HG02885 (cell line): ENCODE data around the gene GPR4.

Experiments
- ATAC-seq: cut with Tn5 transposase; IDR thresholded peaks from one replicate; pipeline ENCODE4 v1.9.1; 2021; ENCODE audit warnings: mild to moderate bottlenecking; ENCODE audit not compliant: unreplicated experiment, poor library complexity

GPR4 gene

DNA sequence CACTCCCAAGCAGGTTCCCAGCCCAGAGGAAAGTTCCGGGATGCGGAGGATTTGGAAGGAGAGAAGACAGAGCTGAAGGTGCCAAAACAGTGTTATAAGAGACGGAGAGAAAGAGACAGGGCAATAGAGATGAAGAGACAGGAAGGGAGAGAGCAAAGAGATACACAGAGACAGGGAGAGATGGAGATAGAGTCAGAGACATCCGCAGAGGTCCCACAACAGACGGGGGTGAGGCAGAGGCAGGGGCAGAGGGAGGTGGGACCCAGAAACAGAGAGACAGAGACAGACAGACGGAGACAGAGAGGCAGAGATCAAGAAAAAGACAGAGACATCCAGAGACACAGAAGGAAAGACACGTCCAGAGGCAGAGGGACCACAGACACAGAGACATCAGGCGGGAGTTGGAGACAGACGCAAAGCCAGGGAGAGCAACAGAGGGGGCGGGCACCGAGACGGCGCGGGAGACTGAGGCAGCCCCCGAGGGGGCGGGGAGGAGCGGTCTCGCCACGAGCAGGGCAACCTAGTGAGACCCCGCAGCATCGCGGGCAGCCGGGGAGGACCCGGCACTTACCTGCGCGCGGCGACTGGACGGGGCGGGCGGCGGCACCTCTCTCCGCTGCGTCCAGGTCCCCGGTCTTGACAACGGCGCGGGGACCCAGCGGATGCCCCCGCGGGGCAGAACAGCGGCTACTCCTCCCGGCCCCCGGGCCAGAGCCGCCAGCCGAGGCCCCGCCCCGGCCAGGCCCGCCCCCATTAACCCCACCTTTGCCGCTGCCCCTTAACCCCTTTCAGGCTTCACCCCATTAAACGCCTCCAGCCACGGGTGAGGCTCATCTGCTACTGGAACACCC lies at the start of gene GPR4:
Gene GPR4, minus strand, starts transcription at position 689 of the 851 bp plus-strand sequence. CDS start 10,346 bp downstream, outside the sequence.
- no peak for ATAC-seq

DNA sequence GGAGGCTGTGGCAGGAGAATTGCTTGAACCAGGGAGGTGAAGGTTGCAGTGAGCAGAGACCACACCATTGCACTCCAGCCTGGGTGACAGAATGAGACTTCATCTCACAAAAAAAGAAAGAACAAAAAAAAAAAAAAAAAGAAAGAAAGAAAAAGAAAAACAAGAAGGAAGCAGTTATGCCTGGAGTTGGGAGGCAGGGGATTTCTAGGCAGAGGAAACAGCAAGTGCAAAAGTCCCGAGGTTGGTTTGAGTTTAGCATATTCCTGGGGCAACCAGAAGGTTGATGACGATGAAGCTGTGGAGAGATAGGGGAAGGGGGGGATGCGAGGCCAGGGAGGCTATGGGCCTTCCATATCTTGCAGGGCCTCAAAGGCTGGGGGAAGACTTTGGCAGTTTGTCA lies 48.7 kb upstream of the GPR4 start:
- no peak for ATAC-seq

DNA sequence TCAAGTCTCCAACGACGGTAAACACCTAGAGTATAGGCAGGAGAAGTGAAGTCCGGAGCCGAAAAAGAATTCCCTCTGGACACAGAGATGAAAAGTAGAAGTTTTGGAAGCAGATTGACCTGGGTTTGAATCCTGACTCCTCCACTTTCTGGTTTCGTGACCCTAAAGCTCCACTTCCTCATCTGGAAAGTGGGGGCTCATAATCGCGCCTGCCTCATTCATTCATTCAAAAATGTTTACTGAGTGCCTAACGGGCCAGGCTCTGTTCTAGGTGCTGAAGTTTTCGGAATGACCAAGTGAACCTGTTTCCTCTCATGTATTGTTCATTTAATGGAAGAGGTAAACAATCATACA lies 44.3 kb upstream of the GPR4 start:
- no peak for ATAC-seq

DNA sequence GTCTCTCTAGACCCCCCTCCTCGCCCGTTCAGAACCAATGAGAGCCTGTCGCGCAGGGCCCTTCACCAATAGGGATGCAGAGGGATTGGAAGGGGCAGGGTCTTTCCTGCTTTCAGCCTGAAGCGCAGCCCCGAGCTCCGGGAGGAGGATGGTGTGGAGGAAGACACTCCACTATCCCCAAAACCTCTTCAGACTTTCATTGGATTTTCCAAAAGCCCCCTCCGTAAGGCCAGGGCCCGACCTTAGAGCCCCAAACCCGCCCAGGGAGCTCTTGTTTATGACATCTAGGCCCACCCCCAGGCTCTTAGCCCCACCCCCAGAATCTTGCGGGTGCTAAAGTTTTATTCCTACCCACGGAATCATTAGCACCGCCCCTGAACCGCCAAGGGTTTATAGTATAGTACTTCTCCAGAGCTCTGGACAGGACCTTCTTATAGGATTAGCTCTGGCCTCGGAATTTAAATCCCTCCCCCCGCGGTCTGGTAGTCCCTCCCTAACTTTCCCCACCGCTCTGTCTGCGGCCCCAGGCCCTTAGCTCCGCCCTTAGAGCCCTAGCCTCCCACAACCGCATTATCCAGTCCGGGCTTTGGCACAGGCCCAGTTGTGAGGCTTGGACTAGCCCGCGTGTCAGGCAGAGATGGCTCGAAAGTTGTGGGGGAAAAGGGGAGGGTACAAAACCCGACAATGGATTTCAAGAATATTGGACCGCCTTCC lies 43.8 kb upstream of the GPR4 start:
- ATAC-seq = peak; percentile 42

DNA sequence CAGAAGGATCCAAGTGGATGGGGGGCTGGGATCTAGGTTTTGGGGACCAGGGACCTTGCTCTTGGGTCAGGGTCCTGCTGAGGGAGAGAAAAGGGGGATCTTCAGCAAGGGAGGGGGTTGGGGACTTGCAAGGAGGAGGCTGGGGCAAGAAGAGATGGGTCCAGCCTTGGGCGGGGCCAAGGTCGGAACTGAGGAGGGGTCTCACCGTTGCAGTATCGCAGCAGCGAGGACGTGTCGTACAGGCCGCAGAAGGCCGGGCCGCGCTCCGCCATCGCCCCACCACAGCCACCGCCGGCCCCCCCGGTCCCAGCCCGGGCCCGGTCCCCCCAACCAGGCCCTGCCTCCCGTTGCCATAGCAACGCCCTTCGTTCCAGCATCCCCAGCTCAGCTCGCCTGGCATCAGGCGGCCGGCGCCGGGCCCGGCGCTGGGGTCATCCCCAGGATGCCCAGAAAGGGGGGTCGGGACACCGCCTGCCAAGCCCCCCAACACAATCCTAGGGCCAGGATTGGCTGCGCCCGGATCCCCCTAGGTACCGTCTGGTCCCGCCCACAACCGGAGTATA lies 43.1 kb upstream of the GPR4 start:
- ATAC-seq = no peak

DNA sequence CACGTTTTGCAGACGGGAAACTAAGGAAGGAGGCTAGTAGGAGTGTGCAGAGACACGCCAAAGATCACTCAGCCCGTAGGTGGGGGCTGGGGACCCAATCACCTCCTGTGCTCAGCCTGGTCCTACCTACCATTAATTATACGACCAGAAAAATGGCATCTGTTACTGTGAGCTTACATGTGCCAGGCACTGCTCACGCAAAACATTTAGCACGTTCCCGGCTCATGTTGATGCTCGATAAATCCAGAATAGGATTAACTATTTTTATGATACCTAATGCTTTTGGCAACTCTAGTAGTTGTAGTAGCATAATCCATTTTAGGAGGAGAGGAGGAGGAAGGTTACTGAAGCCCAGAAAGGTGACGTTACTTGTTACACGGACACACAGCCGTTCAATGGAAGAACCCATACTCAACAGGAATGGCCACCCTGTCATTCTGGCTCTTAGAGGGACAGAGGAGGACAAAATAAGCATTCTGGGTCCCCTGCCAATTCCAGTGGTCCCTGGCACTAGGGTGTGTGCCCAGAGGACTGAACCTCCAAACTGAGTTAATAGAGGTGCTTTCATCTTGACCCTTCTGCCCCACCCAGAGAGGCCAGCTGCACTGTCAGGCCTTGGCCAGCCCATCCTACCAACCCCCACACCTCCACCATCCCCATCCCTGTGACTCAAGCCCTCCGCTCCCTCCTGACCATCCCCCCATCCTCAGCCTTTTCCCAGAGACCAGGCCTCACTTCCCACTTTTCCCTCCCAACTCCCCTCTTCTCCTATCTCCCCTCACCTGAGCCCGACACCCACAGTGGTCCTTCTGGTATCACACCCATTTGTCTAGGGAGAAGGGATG lies 42.1 kb upstream of the GPR4 start:
- no peak for ATAC-seq

DNA sequence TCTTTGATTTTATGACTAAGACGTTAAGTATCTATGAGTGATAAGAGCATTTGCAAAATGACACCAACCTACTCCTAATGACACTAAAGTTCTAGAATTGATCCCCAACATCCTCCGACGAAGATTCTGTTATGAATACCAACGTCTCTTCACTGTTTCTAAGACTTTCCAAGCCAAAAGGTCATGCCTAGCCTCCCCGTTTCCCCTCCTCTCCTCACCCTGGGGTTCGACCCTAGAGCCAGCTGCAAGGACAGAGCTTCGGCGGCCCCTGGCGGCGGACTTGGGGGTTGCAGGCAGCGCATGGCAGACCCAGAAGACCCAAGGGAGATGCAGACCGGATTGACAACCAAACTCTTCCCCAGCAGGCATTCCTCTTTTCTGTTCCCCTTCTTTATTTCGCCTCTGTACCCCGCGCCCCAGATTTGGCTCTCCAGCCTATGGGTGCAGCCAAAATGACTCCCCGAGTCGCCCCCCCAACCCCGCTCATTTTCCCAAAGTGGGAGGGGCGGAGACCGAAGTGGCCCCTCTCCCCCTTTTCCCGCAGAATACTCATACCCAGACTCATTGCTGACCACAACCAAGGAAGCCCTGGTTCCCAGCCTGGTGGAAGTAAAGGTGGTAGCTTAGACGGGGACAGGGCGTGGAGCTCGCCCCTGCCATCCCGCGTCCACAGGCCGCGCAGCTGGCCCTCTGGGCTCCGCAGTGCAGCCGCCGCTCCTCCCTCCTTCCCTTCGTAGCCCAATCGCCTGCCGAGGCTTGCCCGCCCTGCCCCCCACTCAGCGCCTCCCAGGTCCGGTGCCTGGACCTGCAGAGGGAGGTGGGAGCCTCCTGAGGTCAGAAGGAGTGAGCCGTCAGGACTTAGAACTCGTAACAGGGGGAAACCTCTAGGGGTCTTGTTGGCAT lies 41.3 kb upstream of the GPR4 start:
- ATAC-seq = peak; percentile 28

DNA sequence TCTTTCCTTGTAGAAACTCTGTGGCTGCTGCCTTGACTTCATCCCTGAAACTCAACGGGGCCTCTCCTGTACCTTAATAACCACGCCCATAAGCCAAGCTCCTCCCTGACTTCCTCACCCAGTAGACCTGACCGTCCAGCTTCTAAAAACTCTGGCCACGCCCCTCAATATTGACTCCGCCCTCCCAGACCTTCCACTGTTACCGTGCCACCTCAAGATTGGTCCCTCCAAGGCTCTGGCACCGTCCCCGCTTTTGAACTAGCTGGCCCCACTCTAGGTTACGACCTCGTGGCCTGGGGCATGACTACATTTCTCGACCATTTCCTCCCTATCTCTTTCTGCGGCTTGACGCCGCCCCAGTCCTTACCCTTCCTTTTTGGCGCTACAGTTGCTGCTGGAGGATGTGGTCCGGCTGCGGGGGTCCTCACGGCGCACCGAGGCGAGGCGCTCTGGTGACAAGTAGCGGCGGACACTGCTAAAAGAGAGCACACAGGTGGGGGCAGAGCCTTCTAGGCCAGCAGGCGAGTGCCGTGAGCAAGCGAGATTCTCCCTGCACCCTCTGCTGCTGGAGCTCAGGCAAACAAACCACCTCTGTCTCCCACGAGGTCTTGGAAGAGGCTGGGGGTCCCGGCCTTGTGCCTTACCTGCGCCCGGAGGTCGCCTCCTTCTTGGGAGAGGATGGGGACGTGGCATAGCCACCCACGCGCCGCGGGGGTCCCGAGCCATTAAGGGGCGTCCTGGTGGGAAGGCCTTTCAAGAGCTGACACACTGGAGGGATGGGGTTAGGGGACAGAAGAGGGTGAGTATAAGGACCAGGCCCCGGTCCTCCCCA lies 39.5 kb upstream of the GPR4 start:
- peak; percentile 38 for ATAC-seq

DNA sequence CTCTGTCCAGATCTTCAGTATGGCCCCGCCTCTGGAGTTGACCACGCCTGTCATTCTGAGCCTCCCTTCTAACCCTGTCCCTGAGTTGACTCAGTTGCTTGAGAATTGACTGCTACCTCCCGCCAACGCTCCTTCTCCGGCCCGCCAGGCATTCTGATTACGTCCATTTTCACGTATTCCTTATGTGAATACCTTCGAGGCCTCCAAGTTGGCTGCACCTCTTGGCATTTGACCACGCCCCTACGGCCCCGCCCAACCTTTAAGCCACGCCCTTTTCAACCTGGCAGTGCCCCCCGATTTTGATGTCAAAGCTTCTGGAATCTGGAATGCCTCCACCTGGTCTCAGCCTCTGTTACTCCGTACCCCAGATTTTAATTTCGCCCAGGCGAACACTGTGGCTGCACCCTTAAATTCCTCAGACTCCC lies 38.8 kb upstream of the GPR4 start:
- ATAC-seq = no peak

DNA sequence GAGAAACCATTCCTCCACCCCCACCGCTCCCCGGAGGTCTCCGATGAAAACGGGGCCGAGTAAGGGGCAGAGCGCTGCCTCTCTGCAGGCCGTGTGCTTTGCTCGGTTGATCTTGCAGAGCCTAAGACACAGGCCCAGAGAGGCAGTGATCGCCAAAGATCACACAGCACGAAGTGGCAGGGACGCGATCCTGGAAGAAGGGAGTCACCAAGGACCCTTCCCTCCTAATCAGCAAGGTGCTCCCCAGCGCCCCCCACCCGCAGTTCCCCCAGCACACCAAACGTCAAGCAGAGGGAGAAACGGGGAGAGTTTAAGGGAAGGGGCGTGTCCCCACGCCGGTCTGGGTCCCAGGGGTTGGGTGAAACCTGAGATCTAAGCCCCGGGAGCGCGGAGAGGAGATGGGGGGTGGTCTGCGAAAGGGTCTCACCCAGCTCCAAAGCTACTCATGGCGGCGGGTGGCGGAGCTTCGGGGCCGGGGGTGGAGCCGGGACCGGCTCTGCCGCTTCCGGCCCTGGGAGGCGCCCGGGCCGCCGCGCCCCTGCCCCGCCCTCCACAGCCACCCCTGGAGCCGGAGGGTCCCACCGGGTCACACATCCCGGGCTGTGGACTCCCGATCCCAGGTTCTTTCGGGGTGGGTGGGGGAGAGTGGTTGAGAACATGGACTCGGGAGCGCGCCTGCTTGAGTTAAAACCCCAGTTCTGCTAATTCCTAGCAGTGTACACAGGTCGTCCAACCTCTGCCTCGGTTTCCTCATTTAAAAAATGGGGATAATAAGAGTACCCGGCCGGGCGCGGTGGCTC lies 37.1 kb upstream of the GPR4 start, which contains the start of gene EML2:
Gene EML2, minus strand, starts transcription at position 468 of the 800 bp plus-strand sequence. Its CDS starts 21 bp downstream, at position 447.
- ATAC-seq = no peak

DNA sequence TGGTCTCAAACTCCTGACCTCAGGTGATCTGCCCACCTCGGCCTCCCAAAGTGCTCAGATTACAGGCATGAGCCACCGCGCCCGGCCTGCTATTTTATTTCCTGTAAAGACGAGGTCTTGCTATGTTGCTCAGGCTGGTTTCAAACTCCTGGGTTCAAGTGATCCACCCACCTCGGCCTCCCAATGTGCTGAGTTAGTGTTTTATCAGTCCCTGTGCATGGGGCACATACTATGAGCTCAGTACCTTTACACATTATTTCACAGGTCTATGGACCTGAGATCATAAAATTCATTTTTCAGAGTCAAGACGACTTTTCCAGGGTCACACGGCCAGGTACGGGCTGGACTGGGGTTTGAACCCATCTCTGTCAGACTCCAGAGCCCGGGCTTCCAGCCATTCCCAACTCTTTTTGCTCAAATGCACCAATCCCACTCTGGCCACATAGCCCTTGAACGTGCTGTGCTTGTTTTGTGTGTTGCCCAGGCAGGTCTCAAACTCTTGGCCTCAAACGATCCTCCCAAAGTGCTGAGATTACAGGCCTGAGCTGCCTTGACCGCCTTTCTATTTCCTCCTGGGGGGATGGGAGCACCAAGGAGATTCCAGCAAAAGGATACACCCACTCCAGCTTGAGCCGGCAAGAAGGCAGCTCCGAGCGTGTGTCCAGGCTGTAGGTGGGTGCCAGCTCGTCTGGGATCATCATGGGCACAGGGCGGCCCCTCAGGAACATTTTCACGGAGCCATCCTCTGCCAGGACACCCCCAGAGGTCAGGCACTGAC lies 36.1 kb upstream of the GPR4 start:
- ATAC-seq = no peak

DNA sequence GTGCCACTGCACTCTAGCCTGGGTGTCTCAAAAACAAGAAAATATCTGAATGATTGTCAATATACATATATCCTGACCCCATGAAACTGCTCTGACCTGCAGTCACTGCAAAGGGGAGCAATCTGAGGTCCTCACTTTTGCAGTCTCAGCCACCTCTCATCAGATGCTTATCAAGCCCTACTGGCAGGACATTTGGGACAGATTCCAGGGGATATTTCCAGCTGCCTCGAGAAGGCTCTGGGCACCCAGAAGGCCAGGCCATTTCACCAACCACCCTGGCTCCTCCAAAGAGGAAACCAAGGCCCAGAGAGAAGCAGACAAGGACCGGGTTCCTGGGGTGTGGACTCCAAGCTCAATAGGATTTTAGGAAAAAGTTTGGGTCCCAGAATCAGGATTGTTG lies 34.9 kb upstream of the GPR4 start:
- ATAC-seq = no peak

DNA sequence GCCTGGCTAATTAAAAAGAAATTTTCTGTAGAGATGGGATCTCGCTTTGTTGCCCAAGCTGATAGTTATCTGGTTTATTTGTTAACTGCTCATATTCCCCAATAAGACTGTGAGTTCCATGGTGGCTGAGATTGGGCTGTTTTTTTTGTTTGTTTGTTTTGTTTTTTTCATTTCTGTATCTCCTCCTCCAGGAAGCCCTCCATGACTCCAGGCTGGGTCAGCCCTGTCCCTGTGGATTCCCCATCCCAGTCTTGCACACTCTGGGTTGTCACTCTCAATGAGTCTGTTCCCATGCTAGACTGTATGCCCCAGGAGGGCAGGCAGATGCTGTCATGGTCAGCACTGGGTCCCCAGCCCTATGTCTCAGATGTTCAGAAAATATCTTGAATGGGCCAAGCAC lies 34.3 kb upstream of the GPR4 start:
- ATAC-seq = no peak

DNA sequence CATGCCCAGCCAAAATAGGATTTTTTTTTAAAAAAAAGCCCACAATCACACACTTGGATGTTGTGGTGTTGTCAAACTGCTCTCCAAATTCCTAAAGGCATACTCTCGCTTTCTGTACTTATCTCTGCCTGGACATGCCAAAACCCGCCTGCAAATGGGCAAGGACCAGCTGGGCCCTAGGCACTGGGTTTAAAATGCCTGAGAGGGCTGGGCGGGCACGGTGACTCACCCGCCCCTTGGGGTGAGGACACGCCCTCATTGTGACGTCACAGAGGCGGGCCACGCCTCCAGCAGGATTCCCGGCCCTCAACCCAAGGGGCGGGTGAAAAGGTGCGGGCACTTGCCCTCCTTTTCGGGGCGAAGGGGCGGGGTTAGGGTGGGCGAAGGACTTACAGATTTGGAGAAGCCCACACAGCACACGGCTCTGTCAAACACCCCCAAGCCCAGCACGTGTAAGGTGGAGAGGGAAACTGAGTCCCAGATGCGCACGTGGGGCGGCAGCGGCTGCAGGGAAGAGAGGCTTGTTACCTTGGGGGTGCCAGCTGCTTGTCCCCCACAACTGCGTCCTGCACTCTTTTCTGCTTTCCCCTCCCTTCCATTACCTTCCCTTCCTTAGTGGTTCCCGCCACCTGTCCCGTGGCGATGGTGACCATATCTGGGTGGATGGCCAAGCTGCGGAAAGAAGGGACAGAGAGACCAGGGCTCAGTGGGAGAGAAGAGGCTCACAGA lies 30.6 kb upstream of the GPR4 start:
- ATAC-seq = no peak

DNA sequence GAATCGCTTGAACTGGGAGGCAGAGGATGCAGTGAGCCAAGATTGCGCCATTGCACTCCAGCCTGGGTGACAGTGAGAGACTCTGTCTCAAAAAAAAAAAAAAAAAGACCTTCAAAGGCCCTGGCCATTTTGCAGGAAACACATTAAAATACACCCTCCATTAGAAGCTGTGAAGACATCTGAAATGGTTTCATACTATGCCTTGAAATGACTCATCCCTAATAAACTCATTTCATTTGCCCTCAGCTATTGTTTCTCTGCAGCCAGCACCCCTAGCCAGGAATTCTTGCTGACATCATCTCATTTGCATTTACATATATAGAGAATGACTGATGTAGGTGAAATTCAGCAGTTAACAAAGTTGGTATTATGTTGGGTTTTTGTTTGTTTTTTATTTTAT lies 28.5 kb upstream of the GPR4 start:
- no peak for ATAC-seq

DNA sequence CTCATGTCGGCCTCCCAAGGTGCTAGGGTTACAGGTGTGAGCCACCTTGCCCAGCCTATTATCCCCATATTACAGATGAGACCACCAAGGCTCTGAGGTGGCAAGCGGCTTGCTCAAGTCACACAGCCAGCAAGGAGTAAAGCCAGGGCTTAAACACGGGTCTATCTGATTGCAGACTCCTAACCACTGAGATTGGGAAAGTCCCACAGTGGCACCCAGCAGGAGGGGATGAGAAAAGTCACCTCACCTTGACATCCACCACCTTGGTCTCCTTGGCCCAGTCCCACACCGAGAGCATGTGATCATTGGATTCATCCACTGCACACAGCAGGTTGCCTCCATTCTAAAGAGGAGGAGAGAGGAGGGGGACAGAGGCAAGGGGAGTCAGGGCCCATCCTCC lies 27.7 kb upstream of the GPR4 start:
- ATAC-seq = no peak
